GM19035 (cell line): ENCODE results near the gene COA5.
"Not testable (repeated sequence)": the region's sequence is repeated elsewhere in the genome, so short reads cannot be mapped to it uniquely, and the experiment has no call there.

Experiments used
- ATAC-seq: cut with Tn5 transposase; IDR thresholded peaks from one replicate; pipeline ENCODE4 v1.9.1; 2021; ENCODE audit not compliant: unreplicated experiment

Gene COA5

GRCh38 chr2:98607104-98607503 lies 1.2 kb downstream of the COA5 start:
- ATAC-seq: no peak

GRCh38 chr2:98606431-98606830 lies 1.9 kb downstream of the COA5 start:
- no peak for ATAC-seq

- ATAC-seq: no peak
Measured at GRCh38 chr2:98605076-98605475, 3.2 kb downstream of the COA5 start.

- no peak for ATAC-seq
Measured at GRCh38 chr2:98604547-98604946, 3.8 kb downstream of the COA5 start.

- ATAC-seq: peak; percentile 72
Measured at GRCh38 chr2:98601532-98602132, 6.7 kb downstream of the COA5 start.

- no peak for ATAC-seq
Measured at GRCh38 chr2:98598781-98599428, 9.4 kb downstream of the COA5 start.

- not testable (repeated sequence) for ATAC-seq
Measured at GRCh38 chr2:98594665-98595064, 13.6 kb downstream of the COA5 start.

GRCh38 chr2:98592565-98592964 lies 15.7 kb downstream of the COA5 start:
- no peak for ATAC-seq

- ATAC-seq: no peak
Measured at GRCh38 chr2:98589489-98589888, 18.8 kb downstream of the COA5 start.

GRCh38 chr2:98588880-98589431 lies 19.4 kb downstream of the COA5 start:
- no peak for ATAC-seq

GRCh38 chr2:98586551-98587140 lies 21.7 kb downstream of the COA5 start:
- ATAC-seq: no peak

- no peak for ATAC-seq
Measured at GRCh38 chr2:98585386-98585785, 22.9 kb downstream of the COA5 start.

GRCh38 chr2:98583816-98584618 lies 24.3 kb downstream of the COA5 start:
- ATAC-seq: no peak

- no peak for ATAC-seq
Measured at GRCh38 chr2:98583276-98583675, 25.0 kb downstream of the COA5 start.

GRCh38 chr2:98582523-98582922 lies 25.8 kb downstream of the COA5 start:
- no peak for ATAC-seq

- no peak for ATAC-seq
Measured at GRCh38 chr2:98580656-98581284, 27.5 kb downstream of the COA5 start.

GRCh38 chr2:98579926-98580325 lies 28.4 kb downstream of the COA5 start:
- ATAC-seq: no peak

- no peak for ATAC-seq
Measured at GRCh38 chr2:98578231-98578630, 30.1 kb downstream of the COA5 start.

GRCh38 chr2:98577313-98577712 lies 31.0 kb downstream of the COA5 start:
- no peak for ATAC-seq

GRCh38 chr2:98576666-98577312 lies 31.5 kb downstream of the COA5 start:
- ATAC-seq: no peak
